IPS-15b (cell line): ENCODE data around the gene NPTN.

ENCODE experiments used
- H3K27me3 ChIP-seq: one replicate; pipeline ENCODE4 v1.6.1; 2013; ENCODE audit warnings: low read length; ENCODE audit not compliant: control insufficient read depth, insufficient read depth
- H3K36me3 ChIP-seq: one replicate; pipeline ENCODE4 v1.6.1; 2013; ENCODE audit warnings: low read length; ENCODE audit not compliant: control insufficient read depth, insufficient read depth
- H3K4me1 ChIP-seq: one replicate; pipeline ENCODE4 v1.6.1; 2013; ENCODE audit warnings: mild to moderate bottlenecking, low read length; ENCODE audit not compliant: control insufficient read depth, insufficient read depth
- H3K4me3 ChIP-seq: one replicate; pipeline ENCODE4 v1.5.1; 2013; ENCODE audit warnings: low read depth, low read length
- H3K9ac ChIP-seq: one replicate; pipeline ENCODE4 v1.6.1; 2013; ENCODE audit warnings: low read depth, mild to moderate bottlenecking, low read length
- H3K9me3 ChIP-seq: one replicate; pipeline ENCODE4 v1.6.1; 2013; ENCODE audit warnings: mild to moderate bottlenecking, low read length; ENCODE audit not compliant: control insufficient read depth, insufficient read depth

NPTN gene

GRCh38 chr15:73633111-73633990, at the start of gene NPTN:
Gene NPTN, minus strand, starts transcription at chr15:73633389. Its CDS starts 174 bp downstream, at chr15:73633215.
- H3K9me3 ChIP-seq = no peaks in the 10 kb centered on the region
- H3K27me3 ChIP-seq = peaks cover 4% of the 10 kb centered on the region
- peak within 1 kb of the TSS; percentile 83 for H3K4me3 ChIP-seq
- peaks cover 34% of the 10 kb centered on the region for H3K4me1 ChIP-seq
- H3K9ac ChIP-seq = peak within 1 kb of the TSS; percentile 68
- no peaks in the 10 kb centered on the region for H3K36me3 ChIP-seq

DNA sequence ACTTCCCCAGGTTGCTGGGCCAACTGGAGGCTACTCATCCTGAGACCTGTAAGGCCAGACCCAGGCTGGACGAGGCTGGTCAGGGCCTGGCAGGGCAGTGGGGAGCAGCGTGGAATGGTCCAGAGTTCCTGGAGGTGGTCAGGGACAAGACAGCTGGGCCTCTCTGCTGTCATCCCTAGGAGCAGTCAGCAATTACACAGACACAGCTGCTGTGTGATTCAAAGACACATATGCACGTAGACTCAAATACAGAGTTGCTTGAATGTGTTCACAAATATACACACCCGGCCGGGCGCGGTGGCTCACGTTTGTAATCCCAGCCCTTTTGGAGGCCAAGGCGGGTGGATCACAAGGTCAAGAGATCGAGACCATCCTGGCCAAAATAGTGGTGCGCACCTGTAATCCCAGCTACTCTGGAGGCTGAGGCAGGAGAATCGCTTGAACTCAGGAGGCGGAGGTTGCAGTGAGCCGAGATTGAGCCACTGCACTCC, 49.5 kb upstream of the NPTN start:
- Histone ChIP-seq H3K9me3 (no peaks in the 10 kb centered on the region), H3K36me3 (no peaks in the 10 kb centered on the region), H3K4me1 (peaks cover 21% of the 10 kb centered on the region), H3K4me3 (no peak overlapping the region), H3K27me3 (peaks cover 2% of the 10 kb centered on the region), H3K9ac (no peak overlapping the region)

DNA sequence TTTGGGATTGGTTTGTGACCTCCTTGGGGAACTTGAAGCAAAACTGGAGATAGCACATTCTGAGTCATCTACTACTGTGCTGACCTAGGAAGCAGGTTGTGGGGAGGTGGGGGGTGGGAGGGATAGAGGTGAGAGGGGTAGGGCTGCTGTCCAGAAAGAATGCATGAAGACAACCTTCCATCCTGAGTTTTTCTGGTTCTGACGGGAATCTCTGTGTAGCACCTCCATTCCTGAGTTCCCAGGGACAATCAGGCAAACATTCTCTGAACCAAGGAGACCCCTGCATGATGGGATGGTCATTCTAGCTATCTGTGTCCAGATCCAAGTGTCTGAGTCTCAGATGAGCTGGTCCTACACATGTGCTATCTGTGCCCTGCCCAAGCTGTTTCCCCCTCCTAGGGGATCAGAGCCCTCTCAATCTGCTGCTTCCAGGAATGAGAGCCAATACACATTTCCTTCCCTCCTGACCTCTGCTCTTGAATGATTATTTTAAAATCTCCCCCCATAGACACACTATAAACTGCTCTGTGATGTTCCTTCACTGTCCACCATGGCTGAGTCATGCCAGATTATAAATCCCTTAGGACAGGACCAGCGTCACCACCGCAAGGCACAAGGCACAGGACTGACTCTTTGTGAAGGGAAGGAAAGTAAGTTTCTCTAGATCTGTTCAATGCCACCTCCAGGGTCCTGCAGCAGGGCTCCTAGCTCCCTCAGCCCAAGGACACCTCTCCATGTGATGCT, 48.8 kb upstream of the NPTN start:
- no peaks in the 10 kb centered on the region for H3K36me3 ChIP-seq
- peaks cover 2% of the 10 kb centered on the region for H3K27me3 ChIP-seq
- H3K9me3 ChIP-seq = no peaks in the 10 kb centered on the region
- no peak overlapping the region for H3K4me3 ChIP-seq
- H3K4me1 ChIP-seq = peaks cover 21% of the 10 kb centered on the region
- no peak overlapping the region for H3K9ac ChIP-seq

DNA sequence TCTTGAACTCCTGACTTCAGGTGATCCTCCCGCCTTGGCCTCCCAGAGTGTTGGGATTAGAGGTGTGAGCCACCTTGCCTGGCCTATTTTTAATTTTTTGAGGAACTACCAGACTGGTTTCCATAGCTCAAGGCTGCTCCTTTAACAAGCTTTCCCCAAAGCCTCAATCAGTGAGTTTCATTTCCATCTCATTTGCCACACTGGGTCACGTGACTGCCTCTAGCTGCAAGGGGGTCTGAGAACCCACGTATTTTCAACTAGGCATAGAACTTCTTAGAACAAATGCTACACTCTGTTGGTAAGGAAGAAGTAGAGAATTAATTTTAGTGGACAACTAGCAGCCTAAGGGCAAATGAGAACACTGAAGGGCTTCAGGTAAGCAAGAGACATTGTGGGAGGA, 47.9 kb upstream of the NPTN start:
- peaks cover 14% of the 10 kb centered on the region for H3K4me1 ChIP-seq
- H3K27me3 ChIP-seq = peaks cover 2% of the 10 kb centered on the region
- H3K4me3 ChIP-seq = no peak overlapping the region
- no peak overlapping the region for H3K9ac ChIP-seq
- no peaks in the 10 kb centered on the region for H3K9me3 ChIP-seq
- H3K36me3 ChIP-seq = no peaks in the 10 kb centered on the region

DNA sequence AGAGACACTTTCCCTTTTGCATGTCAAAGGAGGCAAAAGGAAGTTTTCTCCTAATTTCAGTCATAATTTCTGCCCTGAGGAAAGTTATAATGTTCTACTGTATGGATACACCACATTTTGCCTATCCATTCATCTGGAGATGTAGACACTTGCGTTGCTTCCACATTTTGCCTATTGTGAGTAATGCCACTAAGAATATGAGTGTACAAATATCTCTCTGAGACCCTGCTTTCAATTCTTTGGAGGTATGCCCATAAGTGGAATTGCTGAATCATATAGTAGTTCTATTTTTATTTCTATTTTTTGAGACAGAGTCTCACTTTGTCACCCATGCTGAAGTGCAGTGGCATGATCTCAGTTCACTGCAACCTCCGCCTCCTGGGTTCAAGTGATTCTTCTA, 47.4 kb upstream of the NPTN start:
- no peaks in the 10 kb centered on the region for H3K9me3 ChIP-seq
- H3K4me3 ChIP-seq = no peak overlapping the region
- H3K27me3 ChIP-seq = peaks cover 2% of the 10 kb centered on the region
- H3K9ac ChIP-seq = no peak overlapping the region
- peaks cover 9% of the 10 kb centered on the region for H3K4me1 ChIP-seq
- no peaks in the 10 kb centered on the region for H3K36me3 ChIP-seq

DNA sequence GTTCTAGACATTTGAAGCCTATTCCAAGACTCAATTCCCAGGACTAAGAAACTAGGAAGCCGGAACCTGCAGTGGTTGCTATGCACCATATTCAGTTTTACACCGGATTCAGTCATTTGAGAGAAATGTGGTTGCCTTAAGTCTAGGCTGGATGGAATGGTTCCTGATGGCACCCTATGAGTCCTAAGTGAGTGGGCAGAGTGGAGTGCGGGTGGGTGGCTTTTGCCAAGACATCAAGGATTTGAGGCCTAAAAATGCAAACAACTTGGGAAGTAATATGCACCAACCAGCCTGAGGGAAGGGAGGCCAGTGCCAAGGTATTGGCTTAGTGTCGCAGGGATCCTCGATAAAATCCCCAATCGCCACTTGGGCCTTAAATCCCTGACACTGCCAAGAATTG, 46.8 kb upstream of the NPTN start:
- H3K4me1 ChIP-seq = peaks cover 9% of the 10 kb centered on the region
- no peak overlapping the region for H3K4me3 ChIP-seq
- H3K9me3 ChIP-seq = no peaks in the 10 kb centered on the region
- H3K9ac ChIP-seq = no peak overlapping the region
- H3K36me3 ChIP-seq = no peaks in the 10 kb centered on the region
- H3K27me3 ChIP-seq = peaks cover 2% of the 10 kb centered on the region

DNA sequence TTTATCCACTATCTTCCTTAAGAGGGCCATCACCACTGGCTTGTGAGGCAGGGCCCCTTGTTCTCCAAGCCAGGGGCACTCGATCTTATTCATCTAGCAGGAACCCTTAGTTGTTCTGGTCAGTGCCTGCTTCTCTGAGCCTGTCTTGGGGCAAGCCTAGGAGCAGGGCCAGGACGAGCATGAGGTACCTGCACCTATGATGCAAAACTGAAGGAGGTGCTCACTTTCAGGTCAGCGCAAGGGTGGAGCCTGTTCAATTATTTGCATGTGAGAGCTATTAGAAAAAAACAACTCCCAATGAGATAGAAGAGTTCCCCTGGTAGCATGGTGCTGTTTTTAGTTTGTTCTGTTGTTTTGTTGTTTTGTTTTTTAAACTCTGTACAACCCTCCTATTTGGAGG, 46.0 kb upstream of the NPTN start:
- no peaks in the 10 kb centered on the region for H3K36me3 ChIP-seq
- H3K9me3 ChIP-seq = no peaks in the 10 kb centered on the region
- H3K4me3 ChIP-seq = no peak overlapping the region
- no peak overlapping the region for H3K9ac ChIP-seq
- peaks cover 9% of the 10 kb centered on the region for H3K4me1 ChIP-seq
- H3K27me3 ChIP-seq = peaks cover 2% of the 10 kb centered on the region

DNA sequence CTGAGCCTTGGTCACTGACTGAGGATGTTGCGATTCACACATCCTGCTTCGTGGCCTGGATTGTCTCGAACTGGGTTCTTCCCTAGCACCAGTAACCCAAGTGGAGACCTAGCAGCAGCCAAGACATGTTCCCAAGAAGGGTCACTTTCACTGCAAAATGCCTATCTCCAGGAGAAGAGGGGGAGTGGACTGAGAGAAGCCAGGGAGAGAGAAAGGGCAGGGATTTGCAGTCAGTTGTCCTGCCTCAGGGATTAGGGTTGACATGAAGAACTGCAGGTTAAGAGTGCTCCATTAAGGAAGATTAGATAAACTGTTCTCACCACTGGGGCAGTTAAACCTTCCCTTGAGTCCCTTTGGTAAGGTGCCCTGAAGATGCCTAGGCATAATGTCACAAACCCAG, 45.3 kb upstream of the NPTN start:
- peaks cover 2% of the 10 kb centered on the region for H3K27me3 ChIP-seq

GRCh38 chr15:73677733-73678132, 44.5 kb upstream of the NPTN start:
- no peak overlapping the region for H3K9ac ChIP-seq
- no peaks in the 10 kb centered on the region for H3K36me3 ChIP-seq
- H3K27me3 ChIP-seq = peaks cover 2% of the 10 kb centered on the region
- no peaks in the 10 kb centered on the region for H3K9me3 ChIP-seq
- peaks cover 9% of the 10 kb centered on the region for H3K4me1 ChIP-seq
- H3K4me3 ChIP-seq = no peak overlapping the region

More for the DNA sequence above, 45.3 kb upstream of the NPTN start:
- Histone ChIP-seq H3K4me1 (peaks cover 9% of the 10 kb centered on the region), H3K4me3 (no peak overlapping the region), H3K9ac (no peak overlapping the region), H3K36me3 (no peaks in the 10 kb centered on the region), H3K9me3 (no peaks in the 10 kb centered on the region)

DNA sequence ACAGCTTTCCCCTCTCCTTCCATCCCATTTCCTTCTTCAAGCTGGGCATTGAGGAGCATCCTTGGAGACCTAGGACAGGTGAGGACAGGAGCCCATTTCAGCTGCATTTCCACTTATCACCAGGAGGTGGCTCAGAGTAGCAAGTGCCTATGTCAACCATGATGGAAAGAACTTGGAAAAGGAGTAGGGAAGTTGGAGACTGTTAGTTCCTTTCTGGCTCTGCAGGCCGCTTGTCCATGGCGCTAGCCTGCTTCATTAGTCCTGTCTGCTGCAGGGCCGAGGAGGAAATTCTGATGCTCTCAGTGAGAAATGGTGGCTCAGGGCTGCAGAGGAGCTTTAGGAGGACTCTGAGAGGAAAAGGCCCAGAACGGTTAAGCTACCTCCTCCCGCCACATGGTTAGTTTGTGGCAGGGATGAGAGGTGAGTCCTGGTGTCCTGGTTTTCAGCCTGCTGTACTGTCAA, 44.0 kb upstream of the NPTN start:
- no peaks in the 10 kb centered on the region for H3K36me3 ChIP-seq
- H3K9ac ChIP-seq = no peak overlapping the region
- peaks cover 2% of the 10 kb centered on the region for H3K27me3 ChIP-seq
- no peaks in the 10 kb centered on the region for H3K9me3 ChIP-seq
- no peak overlapping the region for H3K4me3 ChIP-seq
- H3K4me1 ChIP-seq = peaks cover 9% of the 10 kb centered on the region

- no peak overlapping the region for H3K4me3 ChIP-seq
- no peaks in the 10 kb centered on the region for H3K36me3 ChIP-seq
- H3K9ac ChIP-seq = no peak overlapping the region
- peaks cover 2% of the 10 kb centered on the region for H3K27me3 ChIP-seq
- peaks cover 2% of the 10 kb centered on the region for H3K4me1 ChIP-seq
- H3K9me3 ChIP-seq = no peaks in the 10 kb centered on the region
Observed at GRCh38 chr15:73674587-73674986, 41.4 kb upstream of the NPTN start.
